ENCODE measurements around the gene NHEJ1.

The NHEJ1 gene

DNA sequence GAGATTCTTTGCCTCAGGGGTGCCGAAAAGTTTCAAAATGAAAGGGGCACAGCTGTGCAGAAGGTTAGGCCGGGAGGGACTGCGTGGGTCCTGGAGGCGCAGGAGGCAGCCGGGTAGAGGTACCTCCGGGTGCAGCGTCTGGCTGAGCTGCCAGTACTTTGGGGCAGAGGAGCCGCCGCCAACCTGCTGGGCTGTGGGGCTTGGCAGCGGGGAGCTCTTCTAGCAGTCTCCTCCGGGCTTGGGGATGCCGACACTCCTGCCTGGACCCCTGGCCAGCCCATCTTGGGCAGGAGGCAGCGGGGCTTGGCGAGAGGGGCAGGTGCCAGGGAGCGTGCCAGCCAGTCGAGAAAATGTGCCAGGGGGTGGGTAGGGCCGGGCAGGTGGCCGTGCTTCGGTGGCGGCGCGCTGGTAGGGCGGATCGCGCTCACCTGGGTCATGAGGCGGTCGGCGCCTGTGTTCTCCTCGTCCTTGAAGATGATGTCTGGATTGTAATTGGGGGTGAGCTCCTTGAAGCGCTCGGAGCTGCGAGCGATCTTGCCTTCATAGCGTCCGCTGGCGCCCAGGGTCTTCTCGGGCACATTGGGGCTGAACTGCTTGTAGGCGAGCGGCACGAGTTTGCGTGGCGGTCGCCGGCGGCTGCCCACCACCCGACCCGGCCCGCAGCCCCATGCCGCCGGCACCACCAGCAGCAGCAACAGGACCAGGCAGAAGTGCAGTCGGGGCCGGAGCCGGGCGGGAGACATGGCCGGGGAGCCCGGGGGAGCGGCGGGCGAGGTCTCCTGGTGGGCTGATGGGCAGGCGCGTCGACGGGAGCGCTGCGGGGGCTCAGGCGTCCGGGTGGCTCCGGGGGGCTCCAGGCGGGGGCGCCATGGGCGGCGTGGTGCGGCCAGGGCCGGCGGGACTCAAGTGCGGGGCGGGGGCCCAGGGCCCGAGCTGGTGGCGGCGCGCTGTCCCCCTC lies 100.6 kb downstream of the NHEJ1 start:
- Mint-ChIP-seq H3K9me3 (no peaks in the 10 kb centered on the region), H3K36me3 (ENCODE audit: low read depth) (no peaks in the 10 kb centered on the region), H3K27ac (no peak overlapping the region), H3K27me3 (peaks cover 79% of the 10 kb centered on the region), H3K4me1 (ENCODE audit: low read depth) (peaks cover 24% of the 10 kb centered on the region), H3K4me3 (peak overlapping the region; percentile 43)
- peak; percentile 43 for DNase-seq

DNA sequence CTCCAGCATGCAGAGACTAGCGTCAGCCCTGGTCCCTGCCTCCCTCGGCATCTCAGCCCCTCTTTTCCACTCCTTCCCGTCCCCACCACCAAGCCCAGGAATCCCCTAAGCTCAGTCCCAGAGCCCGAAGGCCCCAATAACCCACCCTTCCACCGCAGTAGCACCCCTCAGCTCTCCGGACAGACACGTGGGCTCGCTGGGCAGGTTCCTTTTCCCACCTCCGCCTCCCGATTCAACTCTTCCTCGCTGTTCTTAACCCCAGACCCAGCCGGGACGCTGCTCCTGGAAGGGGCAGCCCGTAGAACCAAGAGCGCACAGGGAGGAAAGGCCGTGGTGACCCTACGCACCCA lies 101.3 kb downstream of the NHEJ1 start:
- DNase-seq: peak; percentile 38
- Mint-ChIP-seq H3K9me3 (no peaks in the 10 kb centered on the region), H3K4me1 (ENCODE audit: low read depth) (peaks cover 24% of the 10 kb centered on the region), H3K27me3 (peaks cover 86% of the 10 kb centered on the region), H3K27ac (no peak overlapping the region), H3K4me3 (no peak overlapping the region), H3K36me3 (ENCODE audit: low read depth) (no peaks in the 10 kb centered on the region)

DNA sequence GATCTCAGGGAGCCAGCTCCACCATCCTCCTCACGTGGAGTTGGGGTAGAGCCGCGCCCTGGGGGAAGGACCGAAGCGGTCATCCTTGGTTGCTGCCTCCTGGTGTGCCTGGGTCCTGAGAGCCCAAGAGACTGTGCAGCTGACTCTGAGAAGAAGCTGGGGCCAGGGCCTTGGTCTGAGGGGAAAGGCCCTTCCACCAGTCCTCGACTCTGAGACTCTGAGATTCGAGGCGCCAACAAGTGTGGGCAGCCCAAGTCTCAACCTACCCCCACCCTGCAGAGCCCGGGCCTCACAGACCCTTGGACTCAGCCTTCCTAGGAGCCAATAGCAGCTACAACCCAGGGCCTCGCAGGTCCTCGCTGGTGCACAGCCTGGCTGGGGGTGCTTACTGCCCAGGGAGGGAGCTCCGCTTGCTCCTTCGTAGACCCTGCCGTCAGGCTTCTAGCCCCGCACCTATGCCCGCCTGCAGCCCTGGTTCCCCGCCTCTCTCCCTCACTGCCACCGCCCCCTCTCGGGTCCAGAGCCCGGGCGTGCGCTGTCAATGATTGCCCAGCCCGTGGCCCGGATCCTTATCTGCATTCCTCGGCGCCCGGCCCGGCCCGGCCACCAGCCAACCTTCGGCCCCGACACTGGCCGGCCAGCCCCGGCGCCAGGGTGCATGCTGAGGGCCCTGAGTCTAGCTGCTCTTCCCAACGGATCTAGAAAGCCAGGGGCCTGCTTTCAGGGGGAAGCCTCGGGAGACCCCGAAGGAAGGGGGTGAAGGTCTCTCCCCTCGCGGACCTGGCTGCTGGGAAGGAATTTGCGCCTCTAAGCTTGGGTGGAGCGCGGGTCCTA lies 101.9 kb downstream of the NHEJ1 start:
- Mint-ChIP-seq H3K27ac (no peak overlapping the region), H3K36me3 (ENCODE audit: low read depth) (no peaks in the 10 kb centered on the region), H3K4me3 (peak overlapping the region; percentile 54), H3K9me3 (no peaks in the 10 kb centered on the region), H3K27me3 (peaks cover 88% of the 10 kb centered on the region), H3K4me1 (ENCODE audit: low read depth) (peaks cover 24% of the 10 kb centered on the region)
- peak; percentile 46 for DNase-seq

DNA sequence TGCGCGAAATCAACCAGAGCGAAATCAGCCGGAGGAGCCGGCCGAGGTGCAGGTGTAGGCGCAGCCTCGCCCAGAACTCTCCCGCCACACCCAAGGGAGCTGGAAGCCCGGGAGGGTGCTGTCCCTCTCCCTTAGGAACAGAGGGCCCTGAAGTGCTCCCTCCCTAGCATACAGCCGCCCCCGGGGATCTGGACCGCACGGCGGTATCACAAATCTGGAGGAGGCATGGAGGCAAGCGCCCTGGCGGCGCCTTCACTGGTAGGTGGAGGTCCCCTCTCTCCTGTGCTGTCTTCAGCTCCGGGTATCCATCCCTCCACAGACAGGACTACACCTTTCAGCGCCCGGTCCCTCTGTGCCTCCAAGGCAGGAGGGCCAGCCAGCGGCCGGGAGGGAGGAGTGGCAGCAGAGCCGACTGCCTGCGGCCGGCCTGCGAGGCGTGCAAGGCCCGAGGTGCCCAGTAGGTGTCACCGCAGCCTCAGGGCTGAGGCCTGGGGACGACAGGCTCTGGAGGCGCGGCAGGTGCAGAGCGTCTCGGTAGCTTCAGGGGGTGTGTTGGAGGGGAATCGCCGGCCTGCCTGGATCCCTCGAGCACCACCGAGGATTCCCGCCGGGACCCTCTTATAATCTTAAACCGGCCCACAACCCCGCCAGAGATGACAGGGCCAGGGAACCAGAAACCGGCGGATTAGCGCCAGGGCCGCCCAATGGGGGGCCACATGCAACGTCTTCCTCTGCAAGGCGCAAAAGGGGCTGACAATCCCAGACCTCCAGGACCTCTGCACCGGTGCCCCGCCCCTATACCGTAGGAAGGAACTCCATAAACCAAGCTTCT lies 102.7 kb downstream of the NHEJ1 start:
- Mint-ChIP-seq H3K4me3 (peak overlapping the region; percentile 54), H3K9me3 (no peaks in the 10 kb centered on the region), H3K4me1 (ENCODE audit: low read depth) (peaks cover 24% of the 10 kb centered on the region), H3K36me3 (ENCODE audit: low read depth) (no peaks in the 10 kb centered on the region), H3K27ac (no peak overlapping the region), H3K27me3 (peaks cover 80% of the 10 kb centered on the region)
- peak; percentile 88 for DNase-seq

DNA sequence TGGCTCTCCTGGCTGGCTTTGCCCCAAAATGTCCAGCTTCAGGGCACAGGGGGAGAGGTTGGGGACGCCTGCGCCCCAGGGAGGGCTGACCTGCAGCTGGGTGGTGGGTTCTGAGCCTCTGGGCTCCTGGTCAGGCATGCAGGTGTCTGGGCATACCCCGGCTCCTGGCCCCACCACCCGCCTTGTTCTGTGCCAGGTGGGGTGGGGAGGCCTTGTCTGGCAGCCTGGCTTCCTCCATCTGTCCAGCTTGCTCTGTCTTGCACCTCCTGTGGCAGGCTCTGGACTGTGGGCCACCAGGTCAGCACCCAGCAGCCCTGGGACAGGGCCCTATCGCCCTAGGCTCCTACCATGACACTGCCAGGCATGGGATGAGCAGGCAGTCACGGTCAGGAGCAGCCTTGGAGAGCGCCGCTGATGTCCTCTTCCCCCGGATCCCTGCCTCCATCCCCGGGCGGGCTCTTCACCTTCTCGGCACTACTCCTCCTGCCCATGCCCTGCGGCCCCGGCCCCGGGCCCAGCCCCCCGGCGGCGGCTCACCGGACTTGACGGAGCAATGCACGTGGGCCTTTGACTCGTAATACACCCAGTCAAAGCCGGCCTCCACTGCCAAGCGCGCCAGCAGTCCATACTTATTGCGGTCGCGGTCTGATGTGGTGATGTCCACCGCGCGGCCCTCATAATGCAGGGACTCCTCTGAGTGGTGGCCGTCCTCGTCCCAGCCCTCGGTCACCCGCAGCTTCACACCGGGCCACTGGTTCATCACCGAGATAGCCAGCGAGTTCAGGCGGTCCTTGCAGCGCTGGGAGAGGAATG lies 103.5 kb downstream of the NHEJ1 start:
- Mint-ChIP-seq H3K4me3 (peak overlapping the region; percentile 54), H3K27ac (no peak overlapping the region), H3K36me3 (ENCODE audit: low read depth) (no peaks in the 10 kb centered on the region), H3K27me3 (peaks cover 77% of the 10 kb centered on the region), H3K4me1 (ENCODE audit: low read depth) (peaks cover 24% of the 10 kb centered on the region), H3K9me3 (no peaks in the 10 kb centered on the region)
- DNase-seq: no peak

DNA sequence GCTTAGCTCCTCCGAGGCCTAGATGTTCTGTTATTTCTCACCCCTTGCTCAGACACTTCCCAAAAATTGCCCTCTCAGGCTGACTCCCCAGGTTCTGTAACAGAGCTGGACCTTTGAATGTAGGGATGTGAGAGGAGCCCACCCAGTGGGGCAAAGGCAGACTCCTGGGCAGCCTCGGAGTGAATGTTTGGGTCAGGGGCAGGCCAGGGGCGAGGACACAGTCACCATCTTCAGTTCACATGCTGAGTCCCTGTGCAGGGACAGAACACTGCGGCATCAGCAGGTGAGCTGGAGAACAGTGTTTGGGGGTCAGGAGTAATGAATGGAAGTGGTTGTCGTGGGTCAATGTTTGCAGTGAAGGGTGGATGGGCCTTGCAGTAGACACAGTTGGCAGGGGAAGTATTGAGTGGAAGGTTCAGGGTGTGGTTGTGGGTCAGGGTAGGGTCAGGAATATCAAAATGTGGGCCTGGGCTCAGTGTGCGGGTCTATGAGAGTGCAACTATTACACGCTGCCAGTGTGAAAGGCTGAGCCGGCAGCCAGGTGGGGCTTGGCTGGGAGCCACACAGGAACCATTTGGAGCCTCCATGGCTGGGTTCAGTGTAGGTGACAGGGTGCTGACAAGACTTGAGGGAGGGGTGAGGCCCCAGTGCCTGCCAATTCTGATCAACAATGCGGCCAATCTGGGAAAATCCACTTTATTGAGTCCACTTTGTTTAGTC lies 104.3 kb downstream of the NHEJ1 start:
- DNase-seq: no peak
- Mint-ChIP-seq H3K36me3 (ENCODE audit: low read depth) (no peaks in the 10 kb centered on the region), H3K9me3 (no peaks in the 10 kb centered on the region), H3K27me3 (peaks cover 74% of the 10 kb centered on the region), H3K4me3 (no peak overlapping the region), H3K4me1 (ENCODE audit: low read depth) (peaks cover 21% of the 10 kb centered on the region), H3K27ac (no peak overlapping the region)

DNA sequence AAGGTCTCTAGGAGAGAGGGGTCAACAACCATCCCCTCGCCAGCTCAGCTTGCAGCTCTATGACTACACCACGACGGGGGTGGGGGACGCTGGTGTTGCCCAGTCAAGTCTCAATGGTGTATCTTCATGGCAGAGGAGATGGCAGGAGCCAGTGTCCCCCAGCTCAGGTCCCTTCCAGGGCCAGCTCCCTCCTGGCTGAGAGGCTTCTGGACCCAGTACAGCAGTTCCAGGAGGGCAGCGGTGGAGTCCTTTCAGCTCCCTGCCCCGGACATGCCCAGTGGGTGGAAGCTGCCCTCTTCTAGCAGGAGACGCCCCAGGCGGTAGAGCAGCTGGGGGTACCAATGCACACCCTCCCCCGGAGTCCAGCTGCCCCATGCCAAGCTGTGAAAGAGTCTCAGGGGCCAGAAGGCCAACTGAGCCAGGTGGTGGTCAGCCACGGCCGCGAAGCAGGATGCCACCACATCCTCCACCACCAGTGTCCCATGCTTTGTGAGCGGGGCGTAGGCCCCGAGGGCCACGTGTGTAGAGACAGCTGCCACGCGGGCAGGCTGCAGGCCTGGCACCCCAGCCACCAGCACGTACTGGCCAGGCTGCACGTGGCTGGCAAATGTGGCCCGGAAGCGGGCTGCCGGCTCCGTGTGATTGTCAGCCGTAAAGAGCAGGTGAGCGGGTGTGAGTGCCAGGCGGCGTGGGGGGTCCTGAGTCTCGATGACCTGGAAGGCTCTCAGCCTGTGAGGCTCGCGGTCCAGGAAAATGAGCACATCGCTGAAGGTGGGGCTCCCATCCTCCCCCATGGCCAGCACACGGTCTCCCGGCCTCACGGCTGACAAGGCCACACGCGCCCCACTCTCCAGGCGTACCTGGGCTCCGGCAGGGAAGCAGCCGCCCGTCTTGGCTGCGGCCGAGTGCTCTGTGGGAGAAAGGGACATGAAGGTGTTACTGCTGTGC lies 105.4 kb downstream of the NHEJ1 start:
- Mint-ChIP-seq H3K27me3 (peaks cover 76% of the 10 kb centered on the region), H3K4me1 (ENCODE audit: low read depth) (peaks cover 20% of the 10 kb centered on the region), H3K4me3 (no peak overlapping the region), H3K27ac (no peak overlapping the region), H3K36me3 (ENCODE audit: low read depth) (no peaks in the 10 kb centered on the region), H3K9me3 (no peaks in the 10 kb centered on the region)
- no peak for DNase-seq

DNA sequence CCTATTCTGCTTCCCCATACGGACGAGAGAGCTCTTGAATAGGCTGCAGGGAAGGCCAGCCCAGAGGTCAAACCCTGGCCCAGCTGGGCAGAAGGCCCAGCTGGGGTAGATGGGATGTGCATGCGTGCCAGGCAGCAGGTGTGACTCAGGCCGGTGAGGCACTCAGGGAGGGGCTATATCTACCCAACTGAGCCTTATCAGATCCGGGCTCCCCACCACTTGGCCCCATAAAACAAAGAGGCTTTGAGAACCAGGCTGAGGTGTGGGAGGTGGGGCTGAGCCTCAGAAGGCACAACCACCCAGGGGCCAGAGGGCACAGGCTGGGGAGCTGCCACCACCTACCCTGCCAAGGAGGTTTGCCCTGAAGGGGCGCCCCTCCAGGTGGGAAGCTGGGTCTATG lies 111.3 kb downstream of the NHEJ1 start:
- Mint-ChIP-seq H3K27ac (no peak overlapping the region), H3K9me3 (no peaks in the 10 kb centered on the region), H3K36me3 (ENCODE audit: low read depth) (no peaks in the 10 kb centered on the region), H3K4me3 (no peak overlapping the region), H3K4me1 (ENCODE audit: low read depth) (no peaks in the 10 kb centered on the region), H3K27me3 (peaks cover 64% of the 10 kb centered on the region)
- DNase-seq: no peak

DNA sequence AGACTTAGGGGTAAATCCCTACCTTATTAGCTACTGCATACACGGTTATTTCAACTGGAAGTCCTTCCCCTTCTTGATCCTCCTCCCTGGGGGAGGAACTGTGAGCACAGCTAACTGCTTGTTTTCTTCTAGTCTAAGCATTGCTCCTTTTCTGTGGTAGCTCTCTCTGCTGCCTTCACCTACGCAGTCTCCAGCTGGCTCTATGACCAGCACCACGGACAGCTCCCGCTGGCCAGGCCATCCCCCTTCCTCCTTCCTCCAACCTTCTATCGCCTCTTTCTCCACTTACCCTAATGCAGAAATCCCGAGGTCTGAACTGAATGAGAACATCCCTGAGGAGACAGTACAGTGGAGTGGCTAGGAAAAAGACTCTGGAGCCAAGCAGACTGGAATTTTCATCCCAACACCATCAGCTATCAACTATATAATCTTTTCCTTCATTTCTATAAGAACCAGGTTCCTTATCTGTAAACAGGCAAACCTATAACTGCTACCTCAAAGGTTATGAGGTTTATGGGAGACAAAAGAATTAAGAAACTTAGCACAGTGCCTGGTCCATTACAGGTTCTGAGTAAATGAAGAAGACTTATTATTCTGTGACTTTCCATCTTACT lies 114.6 kb downstream of the NHEJ1 start:
- H3K27me3 Mint-ChIP-seq: peaks cover 78% of the 10 kb centered on the region
- DNase-seq: no peak
- no peaks in the 10 kb centered on the region for H3K36me3 Mint-ChIP-seq (ENCODE audit: low read depth)
- no peak overlapping the region for H3K4me3 Mint-ChIP-seq
- no peak overlapping the region for H3K27ac Mint-ChIP-seq
- no peaks in the 10 kb centered on the region for H3K9me3 Mint-ChIP-seq
- H3K4me1 Mint-ChIP-seq (ENCODE audit: low read depth): peaks cover 5% of the 10 kb centered on the region

DNA sequence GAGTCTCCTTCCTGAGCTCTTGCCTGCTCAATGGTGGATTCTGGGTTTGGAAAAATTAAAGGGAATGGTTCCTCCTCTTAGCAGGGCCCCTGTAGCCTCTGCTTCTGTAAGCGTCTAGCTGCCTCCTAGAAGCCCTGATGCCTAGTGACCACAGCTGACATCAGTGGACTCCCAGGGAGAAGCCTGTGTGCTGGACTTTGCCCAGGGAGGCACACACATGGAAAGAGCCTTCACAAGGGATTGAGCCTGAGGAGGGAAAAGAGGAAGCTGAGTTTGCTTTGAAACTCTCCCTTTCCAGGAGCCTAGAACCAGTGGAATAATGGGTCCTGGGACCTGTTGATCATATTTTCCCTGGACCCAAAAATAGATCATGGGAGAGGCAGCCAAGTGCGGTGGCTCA lies 117.9 kb downstream of the NHEJ1 start:
- H3K36me3 Mint-ChIP-seq (ENCODE audit: low read depth): no peaks in the 10 kb centered on the region
- H3K4me1 Mint-ChIP-seq (ENCODE audit: low read depth): peaks cover 6% of the 10 kb centered on the region
- no peaks in the 10 kb centered on the region for H3K9me3 Mint-ChIP-seq
- peaks cover 78% of the 10 kb centered on the region for H3K27me3 Mint-ChIP-seq
- no peak for DNase-seq
- H3K27ac Mint-ChIP-seq: no peak overlapping the region
- no peak overlapping the region for H3K4me3 Mint-ChIP-seq

DNA sequence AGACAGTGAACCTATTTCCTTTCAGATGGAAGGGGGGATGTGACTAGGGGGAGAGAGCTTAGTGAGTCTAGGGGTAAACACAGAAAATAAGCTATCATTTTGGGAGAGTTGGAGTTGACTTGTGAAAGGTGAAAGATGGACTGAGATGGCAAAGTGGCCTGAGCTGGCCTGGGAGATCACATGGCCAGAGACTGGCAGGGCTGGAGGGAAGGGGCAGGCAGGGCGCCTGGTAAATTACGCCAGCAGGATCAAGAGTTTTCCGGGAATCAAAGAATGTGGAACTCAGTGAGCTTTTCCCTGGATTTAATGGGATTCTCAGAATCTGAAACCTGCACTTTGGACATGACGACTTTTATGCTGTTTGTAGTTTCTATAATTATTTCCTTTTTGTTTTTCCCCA lies 118.5 kb downstream of the NHEJ1 start:
- Mint-ChIP-seq H3K36me3 (ENCODE audit: low read depth) (no peaks in the 10 kb centered on the region), H3K27me3 (peaks cover 78% of the 10 kb centered on the region), H3K9me3 (no peaks in the 10 kb centered on the region), H3K27ac (no peak overlapping the region), H3K4me1 (ENCODE audit: low read depth) (peaks cover 6% of the 10 kb centered on the region), H3K4me3 (no peak overlapping the region)
- no peak for DNase-seq

DNA sequence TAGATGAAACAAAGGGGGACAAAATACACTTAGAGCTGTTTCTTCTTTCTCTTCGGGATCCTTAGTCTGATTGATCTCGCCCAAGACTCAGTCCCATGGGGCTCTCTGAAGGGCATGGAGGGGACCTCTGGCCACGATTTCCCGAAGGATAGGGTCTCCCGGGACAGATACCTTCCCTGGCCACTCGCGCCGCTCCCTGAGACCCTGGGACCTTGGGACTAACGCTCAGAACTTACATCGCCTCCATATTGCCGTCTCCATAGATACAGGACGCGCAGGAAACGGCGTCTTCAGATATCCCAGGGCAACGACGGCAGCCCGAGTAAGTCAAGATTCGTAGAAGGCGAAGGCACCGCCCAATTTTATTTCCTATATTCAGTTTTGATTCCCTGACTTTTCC lies 119.4 kb downstream of the NHEJ1 start, which contains the start of gene CFAP65:
CFAP65 (minus strand) TSS at position 265 of the 400 bp plus-strand sequence. CDS start 2,468 bp downstream, outside the sequence.
- H3K9me3 Mint-ChIP-seq: no peaks in the 10 kb centered on the region
- peaks cover 6% of the 10 kb centered on the region for H3K4me1 Mint-ChIP-seq (ENCODE audit: low read depth)
- no peak within 1 kb of the TSS for H3K27ac Mint-ChIP-seq
- peaks cover 76% of the 10 kb centered on the region for H3K27me3 Mint-ChIP-seq
- peak; percentile 44 for DNase-seq
- H3K36me3 Mint-ChIP-seq (ENCODE audit: low read depth): no peaks in the 10 kb centered on the region
- peak within 1 kb of the TSS; percentile 73 for H3K4me3 Mint-ChIP-seq

All from activated T-cell treated with anti-CD3 and anti-CD28 coated beads, Interleukin-2, amount 50 U/mL, for 24 hours (primary cell).